Loucy (cell line): ENCODE results near the gene ALS2.

Experiments used
- EZH2phosphoT487 ChIP-seq: fragments of 200-600 bp; IDR thresholded peaks from 2 replicates; pipeline ENCODE4 v1.6.1; 2018; ENCODE audit warnings: antibody characterized with exemption, mild to moderate bottlenecking, moderate library complexity, borderline replicate concordance
- TF ChIP-seq, protein P1 (sequence below): fragments of 200-600 bp; sonication (generic); conservative IDR thresholded peaks from 2 replicates; pipeline ENCODE4 v1.5.1; 2014; ENCODE audit warnings: mild to moderate bottlenecking, antibody characterized with exemption, low read length

DNA sequence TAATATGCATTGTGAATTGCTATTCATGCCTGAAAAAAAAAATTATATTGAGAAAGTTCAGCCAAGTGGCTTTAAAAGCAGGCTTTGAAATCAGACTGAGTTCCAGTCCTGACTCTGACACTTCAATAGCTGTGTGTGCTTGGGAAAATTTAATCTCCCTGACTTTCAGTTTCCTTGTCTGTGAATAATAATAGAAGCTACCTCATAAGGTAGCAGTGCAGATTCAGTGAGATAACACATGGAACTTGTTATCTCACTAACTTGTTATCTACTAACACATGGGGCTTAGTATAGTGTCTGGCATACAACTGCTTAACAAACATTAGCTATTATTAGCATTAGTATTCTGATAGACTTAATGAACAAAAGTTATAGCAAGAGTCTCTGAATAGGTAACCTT, 14.9 kb downstream of the ALS2 start:
- TF ChIP-seq EZH2phosphoT487 = no peak
- TF ChIP-seq, protein P1, sequence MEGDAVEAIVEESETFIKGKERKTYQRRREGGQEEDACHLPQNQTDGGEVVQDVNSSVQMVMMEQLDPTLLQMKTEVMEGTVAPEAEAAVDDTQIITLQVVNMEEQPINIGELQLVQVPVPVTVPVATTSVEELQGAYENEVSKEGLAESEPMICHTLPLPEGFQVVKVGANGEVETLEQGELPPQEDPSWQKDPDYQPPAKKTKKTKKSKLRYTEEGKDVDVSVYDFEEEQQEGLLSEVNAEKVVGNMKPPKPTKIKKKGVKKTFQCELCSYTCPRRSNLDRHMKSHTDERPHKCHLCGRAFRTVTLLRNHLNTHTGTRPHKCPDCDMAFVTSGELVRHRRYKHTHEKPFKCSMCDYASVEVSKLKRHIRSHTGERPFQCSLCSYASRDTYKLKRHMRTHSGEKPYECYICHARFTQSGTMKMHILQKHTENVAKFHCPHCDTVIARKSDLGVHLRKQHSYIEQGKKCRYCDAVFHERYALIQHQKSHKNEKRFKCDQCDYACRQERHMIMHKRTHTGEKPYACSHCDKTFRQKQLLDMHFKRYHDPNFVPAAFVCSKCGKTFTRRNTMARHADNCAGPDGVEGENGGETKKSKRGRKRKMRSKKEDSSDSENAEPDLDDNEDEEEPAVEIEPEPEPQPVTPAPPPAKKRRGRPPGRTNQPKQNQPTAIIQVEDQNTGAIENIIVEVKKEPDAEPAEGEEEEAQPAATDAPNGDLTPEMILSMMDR = no peak
